GM19193 (cell line): ENCODE measurements around the gene CCT5.

Experiments
- POLR2A ChIP-seq: IDR thresholded peaks from 4 replicates; pipeline ENCODE4 v1.6.1; 2011; ENCODE audit not compliant: insufficient read depth, insufficient read length; ENCODE audit errors: extremely low read depth

The CCT5 gene

GRCh38 chr5:10303699-10304170, 53.7 kb downstream of the CCT5 start:
- TF ChIP-seq POLR2A: no peak

GRCh38 chr5:10304932-10305331, 54.9 kb downstream of the CCT5 start:
- no peak for TF ChIP-seq POLR2A

GRCh38 chr5:10306114-10306513, 56.0 kb downstream of the CCT5 start:
- no peak for TF ChIP-seq POLR2A

GRCh38 chr5:10306806-10307205, 56.7 kb downstream of the CCT5 start:
- TF ChIP-seq POLR2A: no peak

GRCh38 chr5:10307206-10308148, 57.4 kb downstream of the CCT5 start, which contains the start of gene CMBL:
Gene CMBL (minus strand): TSS chr5:10307902. CDS start chr5:10290762, 17,140 bp downstream.
- TF ChIP-seq POLR2A: no peak

- no peak for TF ChIP-seq POLR2A
Measured at GRCh38 chr5:10308844-10309243, 58.8 kb downstream of the CCT5 start.

GRCh38 chr5:10310066-10310779, 60.1 kb downstream of the CCT5 start:
- no peak for TF ChIP-seq POLR2A

- TF ChIP-seq POLR2A: no peak
Measured at GRCh38 chr5:10311595-10312425, 61.7 kb downstream of the CCT5 start.

- no peak for TF ChIP-seq POLR2A
Measured at GRCh38 chr5:10315201-10315600, 65.1 kb downstream of the CCT5 start.
